Measurements from ENCODE around the gene FBXO30.

DNA sequence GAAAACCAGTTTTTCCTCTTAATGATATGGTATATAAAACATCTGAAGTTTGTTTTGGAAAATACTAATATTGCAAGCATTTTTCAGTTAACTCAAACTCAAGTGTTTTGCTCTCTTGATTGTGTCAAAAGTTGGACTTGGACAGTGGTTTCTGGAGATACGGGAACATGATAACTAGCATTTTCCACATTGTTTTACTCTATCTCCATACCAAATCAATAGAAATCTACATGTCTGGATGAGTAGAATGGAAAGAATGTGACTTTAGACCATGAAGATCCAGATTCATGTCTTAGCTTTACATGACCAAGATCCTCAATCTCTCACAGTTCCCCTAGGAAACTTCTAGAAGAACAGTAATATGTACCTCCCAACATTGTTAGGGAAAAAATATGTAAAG is 22.2 kb upstream of the FBXO30 start:
- no peak for TF ChIP-seq POLR2A (IDR thresholded peaks at IDR 0.05; ENCODE audit: low read length)
- TF ChIP-seq GATA1 (IDR thresholded peaks at IDR 0.05; ENCODE audit: low read depth, low read length): no peak
